ENCODE data around the gene ENPP1. TPM values are rescaled to one million over a fixed set of nuclear protein-coding genes. Genes with fewer than 3 reads are reported as not detected.

The ENPP1 gene
- total RNA-seq, 2 experiments from 2014 or later = 0.08 TPM

- Histone ChIP-seq H3K4me3 (ENCODE audit: low read length) (no peak overlapping the region), H3K27ac (ENCODE audit: low read depth in 1 of 2, low read length in 2 of 2) (no peak overlapping the region), H3K27me3 (ENCODE audit: control insufficient read depth in 1 of 2, insufficient read depth in 2 of 2, low read length in 2 of 2) (peaks cover 15 to 26% of the 10 kb centered on the region in 2 experiments), H3K36me3 (ENCODE audit: insufficient read depth, low read length) (no peaks in the 10 kb centered on the region), H3K9me3 (ENCODE audit: control insufficient read depth in 1 of 2, insufficient read depth in 1 of 2, low read length in 2 of 2) (peaks cover 0 to 3% of the 10 kb centered on the region in 2 experiments), H3K4me1 (ENCODE audit: insufficient read depth, low read length) (peaks cover 13% of the 10 kb centered on the region)
- DNase-seq (no peak), ATAC-seq (ENCODE audit: poor library complexity) (no peak)
- intact Hi-C loops (cut with DNase I, micrococcal nuclease) = no loop called here
- Mint-ChIP-seq H3K27me3 (peaks cover 62% of the 10 kb centered on the region), H3K9me3 (no peaks in the 10 kb centered on the region), H3K36me3 (ENCODE audit: low read depth) (no peaks in the 10 kb centered on the region), H3K4me3 (no peak overlapping the region), H3K4me1 (ENCODE audit: low read depth) (peaks cover 19% of the 10 kb centered on the region), H3K27ac (no peak overlapping the region)
- ChIA-PET CTCF (no interaction called here), POLR2A (no interaction called here)
- no peak for TF ChIP-seq CTCF (IDR thresholded peaks at IDR 0.05)
Measured at GRCh38 chr6:131811500-131811899, 3.7 kb downstream of the ENPP1 start.

- intact Hi-C loops (cut with DNase I, micrococcal nuclease) = no loop called here
- H3K27me3 ChIP-seq (ENCODE audit: control insufficient read depth in 1 of 2, insufficient read depth in 2 of 2, low read length in 2 of 2) = peaks cover 11 to 18% of the 10 kb centered on the region in 2 experiments
- no peaks in the 10 kb centered on the region for H3K9me3 ChIP-seq (ENCODE audit: control insufficient read depth in 1 of 2, insufficient read depth in 1 of 2, low read length in 2 of 2)
- peaks cover 4% of the 10 kb centered on the region for H3K4me1 Mint-ChIP-seq (ENCODE audit: low read depth)
- no peak overlapping the region for H3K4me3 ChIP-seq (ENCODE audit: low read length)
- peaks cover 55% of the 10 kb centered on the region for H3K27me3 Mint-ChIP-seq
- no peak overlapping the region for H3K27ac Mint-ChIP-seq
- no peak for TF ChIP-seq CTCF (IDR thresholded peaks at IDR 0.05)
- no peaks in the 10 kb centered on the region for H3K36me3 Mint-ChIP-seq (ENCODE audit: low read depth)
- H3K4me1 ChIP-seq (ENCODE audit: insufficient read depth, low read length) = no peaks in the 10 kb centered on the region
- DNase-seq = no peak
- CTCF ChIA-PET = no interaction called here
- no peak overlapping the region for H3K27ac ChIP-seq (ENCODE audit: low read depth in 1 of 2, low read length in 2 of 2)
- H3K36me3 ChIP-seq (ENCODE audit: insufficient read depth, low read length) = no peaks in the 10 kb centered on the region
- ATAC-seq (ENCODE audit: poor library complexity) = no peak
- no peak overlapping the region for H3K4me3 Mint-ChIP-seq
- POLR2A ChIA-PET = no interaction called here
- H3K9me3 Mint-ChIP-seq = no peaks in the 10 kb centered on the region
Measured at GRCh38 chr6:131813991-131814390, 6.2 kb downstream of the ENPP1 start.

GRCh38 chr6:131816869-131817268 is 9.0 kb downstream of the ENPP1 start:
- Mint-ChIP-seq H3K27me3 (peaks cover 47% of the 10 kb centered on the region), H3K27ac (no peak overlapping the region), H3K4me1 (ENCODE audit: low read depth) (no peaks in the 10 kb centered on the region), H3K9me3 (no peaks in the 10 kb centered on the region), H3K36me3 (ENCODE audit: low read depth) (no peaks in the 10 kb centered on the region), H3K4me3 (no peak overlapping the region)
- Histone ChIP-seq H3K27ac (ENCODE audit: low read depth in 1 of 2, low read length in 2 of 2) (no peak overlapping the region), H3K9me3 (ENCODE audit: control insufficient read depth in 1 of 2, insufficient read depth in 1 of 2, low read length in 2 of 2) (no peaks in the 10 kb centered on the region), H3K4me3 (ENCODE audit: low read length) (no peak overlapping the region), H3K27me3 (ENCODE audit: control insufficient read depth in 1 of 2, insufficient read depth in 2 of 2, low read length in 2 of 2) (peaks cover 0 to 4% of the 10 kb centered on the region in 2 experiments), H3K36me3 (ENCODE audit: insufficient read depth, low read length) (no peaks in the 10 kb centered on the region), H3K4me1 (ENCODE audit: insufficient read depth, low read length) (no peaks in the 10 kb centered on the region)
- ATAC-seq (ENCODE audit: poor library complexity) (no peak), DNase-seq (no peak)
- TF ChIP-seq CTCF (IDR thresholded peaks at IDR 0.05) = no peak
- ChIA-PET CTCF (no interaction called here), POLR2A (no interaction called here)
- intact Hi-C loops (cut with DNase I, micrococcal nuclease) = no loop called here

All from CD4-positive, alpha-beta T cell (primary cell).